DOHH2 (cell line): Measurements from ENCODE around the gene PTX4.

ENCODE experiments used
- H3F3A ChIP-seq: fragments of 200-600 bp; sonication (generic), shearing (Covaris generic); 2 replicates; pipeline ENCODE4 v1.6.0; 2016; ENCODE audit warnings: antibody characterized with exemption, mild to moderate bottlenecking; ENCODE audit not compliant: control insufficient read depth, insufficient read depth
- H3K27ac ChIP-seq: fragments of 200-600 bp; sonication (generic); 2 replicates; pipeline ENCODE4 v1.5.1; 2014; ENCODE audit warnings: low read depth, mild to moderate bottlenecking, low read length, moderate library complexity
- H3K27me3 ChIP-seq: fragments of 200-600 bp; sonication (generic); 2 replicates; pipeline ENCODE4 v1.6.1; 2014; ENCODE audit warnings: mild to moderate bottlenecking, low read length, mixed read lengths; ENCODE audit not compliant: control insufficient read depth
- H3K36me3 ChIP-seq: fragments of 200-600 bp; sonication (generic); 2 replicates; pipeline ENCODE4 v1.6.1; 2014; ENCODE audit warnings: mild to moderate bottlenecking, low read length, moderate library complexity, mixed read lengths; ENCODE audit not compliant: control insufficient read depth
- H3K4me1 ChIP-seq: fragments of 200-600 bp; sonication (generic); 2 replicates; pipeline ENCODE4 v1.6.1; 2014; ENCODE audit warnings: mild to moderate bottlenecking, low read length, mixed read lengths; ENCODE audit not compliant: control insufficient read depth
- H3K4me2 ChIP-seq: fragments of 200-600 bp; sonication (generic); 2 replicates; pipeline ENCODE4 v1.6.0; 2014; ENCODE audit warnings: mild to moderate bottlenecking, low read length, moderate library complexity
- H3K4me3 ChIP-seq: fragments of 200-600 bp; sonication (generic); 2 replicates; pipeline ENCODE4 v1.5.1; 2014; ENCODE audit warnings: mild to moderate bottlenecking, low read length, mixed read lengths
- H3K79me2 ChIP-seq: fragments of 200-600 bp; sonication (generic); 2 replicates; pipeline ENCODE4 v1.6.1; 2014; ENCODE audit warnings: mild to moderate bottlenecking, low read length, mixed read lengths; ENCODE audit not compliant: control insufficient read depth
- H3K9me2 ChIP-seq: fragments of 200-600 bp; sonication (generic); replicated peaks from 2 replicates; pipeline ENCODE4 v1.6.1; 2014; ENCODE audit warnings: mild to moderate bottlenecking, low read length, mixed read lengths; ENCODE audit not compliant: control insufficient read depth
- H3K9me3 ChIP-seq: fragments of 200-600 bp; sonication (generic); 2 replicates; pipeline ENCODE4 v1.6.1; 2014; ENCODE audit warnings: antibody characterized with exemption, low read length, mixed read lengths; ENCODE audit not compliant: control insufficient read depth, insufficient read depth
- H4K20me1 ChIP-seq: fragments of 200-600 bp; sonication (generic); 2 replicates; pipeline ENCODE4 v1.6.0; 2014; ENCODE audit warnings: low read depth, mild to moderate bottlenecking, antibody characterized with exemption, low read length, moderate library complexity; ENCODE audit not compliant: control insufficient read depth, insufficient read depth
- EZH2phosphoT487 ChIP-seq: fragments of 200-600 bp; sonication (generic); IDR thresholded peaks from 2 replicates; pipeline ENCODE4 v1.6.1; 2017; ENCODE audit warnings: borderline replicate concordance, mild to moderate bottlenecking, antibody characterized with exemption, low read length, moderate library complexity, mixed read lengths
- TF ChIP-seq, protein P1 (sequence below): fragments of 200-600 bp; sonication (generic); IDR thresholded peaks from one replicate; pipeline ENCODE4 v1.5.1; 2014; ENCODE audit warnings: antibody characterized with exemption, mild to moderate bottlenecking, low read depth, low read length; ENCODE audit not compliant: poor library complexity, severe bottlenecking

The PTX4 gene

DNA sequence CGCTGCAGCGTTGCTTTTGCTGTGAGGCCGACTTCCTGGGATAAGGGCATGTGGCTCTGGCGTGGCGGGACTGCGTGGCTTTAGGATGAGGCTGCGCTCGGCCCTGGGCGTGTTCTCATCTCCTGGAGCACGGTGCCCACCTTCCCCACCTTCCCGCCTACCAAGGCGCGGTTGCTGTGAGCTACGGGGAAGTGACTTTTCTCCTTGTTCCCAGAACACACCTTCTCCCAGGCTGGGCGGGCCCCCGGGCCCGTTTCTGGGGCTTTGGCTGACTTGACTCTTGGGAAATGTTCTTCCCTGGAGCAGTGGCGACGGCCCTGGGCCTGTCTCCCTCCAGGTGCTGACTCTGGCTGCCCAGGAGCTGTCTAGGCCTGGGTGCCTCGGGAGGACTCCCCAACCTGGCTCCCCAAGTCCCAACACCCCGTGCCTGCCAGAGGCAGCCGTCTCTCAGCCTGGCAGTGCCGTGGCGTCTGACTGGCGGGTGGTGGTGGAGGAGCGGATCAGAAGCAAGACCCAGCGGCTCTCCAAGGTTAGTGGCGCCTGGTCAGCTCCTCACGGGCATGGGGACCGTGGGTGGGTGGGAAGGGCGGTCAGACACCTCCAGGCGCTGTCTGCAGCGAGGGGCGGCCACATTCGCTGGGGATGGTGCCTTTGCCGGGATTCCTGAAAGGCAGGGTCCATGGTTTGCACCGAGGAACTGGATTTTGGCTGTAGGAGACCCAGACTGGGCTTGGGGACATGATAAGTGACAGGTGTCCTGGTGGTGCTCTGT lies 16.5 kb upstream of the PTX4 start:
- H3K27ac ChIP-seq, result no peak overlapping the region
- no peaks in the 10 kb centered on the region for H3K9me2 ChIP-seq
- TF ChIP-seq, protein P1, sequence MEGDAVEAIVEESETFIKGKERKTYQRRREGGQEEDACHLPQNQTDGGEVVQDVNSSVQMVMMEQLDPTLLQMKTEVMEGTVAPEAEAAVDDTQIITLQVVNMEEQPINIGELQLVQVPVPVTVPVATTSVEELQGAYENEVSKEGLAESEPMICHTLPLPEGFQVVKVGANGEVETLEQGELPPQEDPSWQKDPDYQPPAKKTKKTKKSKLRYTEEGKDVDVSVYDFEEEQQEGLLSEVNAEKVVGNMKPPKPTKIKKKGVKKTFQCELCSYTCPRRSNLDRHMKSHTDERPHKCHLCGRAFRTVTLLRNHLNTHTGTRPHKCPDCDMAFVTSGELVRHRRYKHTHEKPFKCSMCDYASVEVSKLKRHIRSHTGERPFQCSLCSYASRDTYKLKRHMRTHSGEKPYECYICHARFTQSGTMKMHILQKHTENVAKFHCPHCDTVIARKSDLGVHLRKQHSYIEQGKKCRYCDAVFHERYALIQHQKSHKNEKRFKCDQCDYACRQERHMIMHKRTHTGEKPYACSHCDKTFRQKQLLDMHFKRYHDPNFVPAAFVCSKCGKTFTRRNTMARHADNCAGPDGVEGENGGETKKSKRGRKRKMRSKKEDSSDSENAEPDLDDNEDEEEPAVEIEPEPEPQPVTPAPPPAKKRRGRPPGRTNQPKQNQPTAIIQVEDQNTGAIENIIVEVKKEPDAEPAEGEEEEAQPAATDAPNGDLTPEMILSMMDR, result no peak
- TF ChIP-seq EZH2phosphoT487, result no peak
- H4K20me1 ChIP-seq, result no peaks in the 10 kb centered on the region
- H3F3A ChIP-seq, result no peaks in the 10 kb centered on the region
- no peaks in the 10 kb centered on the region for H3K4me1 ChIP-seq
- H3K36me3 ChIP-seq, result peaks cover 44% of the 10 kb centered on the region
- H3K4me3 ChIP-seq, result no peak overlapping the region
- H3K9me3 ChIP-seq, result no peaks in the 10 kb centered on the region
- H3K4me2 ChIP-seq, result no peak overlapping the region
- H3K79me2 ChIP-seq, result no peaks in the 10 kb centered on the region
- H3K27me3 ChIP-seq, result no peaks in the 10 kb centered on the region

DNA sequence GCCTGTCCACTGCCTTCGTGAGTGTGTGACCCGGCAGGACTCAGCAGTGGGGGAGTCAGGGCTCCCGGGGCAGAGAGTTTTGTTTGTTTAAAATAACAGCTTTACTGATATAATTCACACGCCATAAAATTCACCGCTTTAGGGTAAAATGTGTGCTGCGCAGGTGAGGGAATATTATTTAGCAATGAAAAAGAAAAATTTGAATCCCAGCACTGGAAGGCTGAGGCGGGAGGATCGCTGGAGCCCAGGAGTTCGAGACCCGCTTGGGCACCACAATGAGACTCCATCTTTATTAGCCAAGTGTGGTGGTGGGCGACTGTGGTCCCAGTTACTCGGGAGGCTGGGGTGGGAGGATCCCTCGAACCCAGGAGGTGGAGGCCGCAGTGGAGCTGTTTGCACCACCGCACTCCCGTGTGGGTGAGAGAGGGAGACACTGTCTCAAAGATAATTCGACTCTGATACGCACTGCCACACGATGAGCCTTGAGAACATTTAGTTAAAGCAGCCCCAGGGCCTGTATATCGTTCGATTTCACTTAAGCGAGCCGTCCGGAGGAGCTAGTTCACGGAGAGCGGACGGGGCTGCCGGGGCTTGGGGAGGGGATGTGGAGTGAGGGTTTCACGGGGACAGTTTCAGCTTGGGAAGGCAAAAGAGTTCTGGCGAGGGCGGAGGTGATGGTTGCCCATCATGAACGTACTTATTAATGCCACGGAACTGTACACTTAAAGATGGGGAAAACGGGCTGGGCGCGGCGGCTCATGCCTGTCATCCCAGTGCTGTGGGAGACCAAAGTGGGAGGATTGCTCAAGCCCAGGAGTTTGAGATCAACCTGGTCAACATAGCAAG lies 14.6 kb upstream of the PTX4 start:
- no peaks in the 10 kb centered on the region for H3K79me2 ChIP-seq
- TF ChIP-seq EZH2phosphoT487, result no peak
- TF ChIP-seq, protein P1, result no peak
- H3K9me2 ChIP-seq, result no peaks in the 10 kb centered on the region
- no peak overlapping the region for H3K4me2 ChIP-seq
- H3K9me3 ChIP-seq, result no peaks in the 10 kb centered on the region
- no peaks in the 10 kb centered on the region for H3F3A ChIP-seq
- H3K4me3 ChIP-seq, result no peak overlapping the region
- H3K27me3 ChIP-seq, result no peaks in the 10 kb centered on the region
- H3K4me1 ChIP-seq, result no peaks in the 10 kb centered on the region
- no peak overlapping the region for H3K27ac ChIP-seq
- no peaks in the 10 kb centered on the region for H4K20me1 ChIP-seq
- H3K36me3 ChIP-seq, result peaks cover 54% of the 10 kb centered on the region

DNA sequence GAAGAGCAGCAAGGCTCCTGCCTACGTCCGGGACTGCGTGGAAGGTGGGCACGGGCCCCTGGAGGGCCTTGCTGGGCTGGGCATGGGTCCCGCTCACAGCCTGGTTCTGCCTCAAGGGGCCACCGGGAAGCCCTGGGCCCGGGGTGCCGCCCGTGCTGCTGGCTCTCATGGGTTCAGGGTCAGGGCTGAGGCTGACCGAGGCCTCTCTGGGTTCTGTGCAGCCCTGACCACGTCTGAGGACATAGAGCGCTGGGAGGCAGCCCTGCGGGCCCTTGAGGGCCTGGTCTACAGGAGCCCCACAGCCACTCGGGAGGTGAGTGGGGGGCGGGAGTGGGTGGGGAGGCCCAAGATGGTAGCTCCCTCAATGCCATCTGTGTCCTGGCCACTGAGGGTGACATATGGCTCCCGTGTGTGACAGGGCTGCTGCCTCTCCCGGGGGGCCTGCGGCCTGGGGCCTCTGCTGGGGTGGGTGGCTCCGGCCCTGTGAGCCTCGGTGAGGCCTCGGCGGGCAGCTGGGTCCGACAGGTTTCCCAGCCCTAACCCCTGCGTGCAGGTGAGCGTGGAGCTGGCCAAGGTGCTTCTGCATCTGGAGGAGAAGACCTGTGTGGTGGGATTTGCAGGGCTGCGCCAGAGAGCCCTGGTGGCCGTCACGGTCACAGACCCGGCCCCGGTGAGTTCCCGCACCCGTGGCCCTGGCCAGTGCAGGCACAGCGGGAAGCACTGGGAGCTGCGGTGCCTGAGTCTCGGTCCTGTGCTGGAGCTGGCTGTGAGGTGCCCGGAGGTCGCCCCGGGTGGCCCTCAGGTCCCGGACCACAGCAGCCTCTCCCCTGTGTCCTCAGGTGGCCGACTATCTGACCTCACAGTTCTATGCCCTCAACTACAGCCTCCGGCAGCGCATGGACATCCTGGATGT lies 13.6 kb upstream of the PTX4 start:
- H3K36me3 ChIP-seq, result peaks cover 57% of the 10 kb centered on the region

More for the DNA sequence above, 13.6 kb upstream of the PTX4 start:
- H3K27ac ChIP-seq, result no peak overlapping the region
- no peaks in the 10 kb centered on the region for H3F3A ChIP-seq
- no peaks in the 10 kb centered on the region for H3K9me2 ChIP-seq
- H3K4me1 ChIP-seq, result no peaks in the 10 kb centered on the region
- no peaks in the 10 kb centered on the region for H3K27me3 ChIP-seq
- peaks cover 3% of the 10 kb centered on the region for H3K79me2 ChIP-seq
- H3K9me3 ChIP-seq, result no peaks in the 10 kb centered on the region
- H3K4me2 ChIP-seq, result no peak overlapping the region
- no peak overlapping the region for H3K4me3 ChIP-seq
- H4K20me1 ChIP-seq, result no peaks in the 10 kb centered on the region
- TF ChIP-seq, protein P1, result no peak
- TF ChIP-seq EZH2phosphoT487, result no peak
